ENCODE results near the gene CYP2C19.
"Not testable (repeated sequence)": the region's sequence is repeated elsewhere in the genome, so short reads cannot be mapped to it uniquely, and the experiment has no call there.

Gene CYP2C19

DNA sequence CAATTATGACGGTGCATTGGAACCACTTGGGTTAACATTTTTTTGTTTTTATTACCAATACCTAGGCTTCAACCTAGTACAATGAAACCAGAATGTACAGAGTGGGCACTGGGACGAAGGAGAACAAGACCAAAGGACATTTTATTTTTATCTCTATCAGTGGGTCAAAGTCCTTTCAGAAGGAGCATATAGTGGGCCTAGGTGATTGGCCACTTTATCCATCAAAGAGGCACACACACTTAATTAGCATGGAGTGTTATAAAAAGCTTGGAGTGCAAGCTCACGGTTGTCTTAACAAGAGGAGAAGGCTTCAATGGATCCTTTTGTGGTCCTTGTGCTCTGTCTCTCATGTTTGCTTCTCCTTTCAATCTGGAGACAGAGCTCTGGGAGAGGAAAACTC, at the start of gene CYP2C19:
TSS of gene CYP2C19 (plus strand) at position 289 of the 400 bp plus-strand sequence. CDS start at position 314, 25 bp downstream.
- DNase-seq: no peak

DNA sequence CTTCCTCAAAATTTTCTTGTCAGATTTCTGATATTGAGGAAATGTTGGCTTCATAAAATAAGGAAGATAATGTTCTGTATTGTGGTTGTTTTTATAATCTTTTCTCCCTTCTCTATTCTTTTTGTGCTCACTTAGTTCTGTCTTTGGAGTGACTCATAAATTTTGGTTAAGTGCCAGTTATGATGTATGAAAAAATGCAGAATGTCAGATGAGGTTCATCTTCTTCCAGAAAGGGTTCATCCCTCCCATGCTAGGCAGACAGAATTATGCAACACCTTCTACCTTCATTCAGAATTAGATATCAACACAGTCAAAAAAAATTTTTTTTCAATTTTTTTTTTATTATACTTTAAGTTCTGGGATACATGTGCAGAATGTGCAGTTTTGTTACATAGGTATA, 36.6 kb upstream of the CYP2C19 start:
- peak; percentile 1 for DNase-seq

DNA sequence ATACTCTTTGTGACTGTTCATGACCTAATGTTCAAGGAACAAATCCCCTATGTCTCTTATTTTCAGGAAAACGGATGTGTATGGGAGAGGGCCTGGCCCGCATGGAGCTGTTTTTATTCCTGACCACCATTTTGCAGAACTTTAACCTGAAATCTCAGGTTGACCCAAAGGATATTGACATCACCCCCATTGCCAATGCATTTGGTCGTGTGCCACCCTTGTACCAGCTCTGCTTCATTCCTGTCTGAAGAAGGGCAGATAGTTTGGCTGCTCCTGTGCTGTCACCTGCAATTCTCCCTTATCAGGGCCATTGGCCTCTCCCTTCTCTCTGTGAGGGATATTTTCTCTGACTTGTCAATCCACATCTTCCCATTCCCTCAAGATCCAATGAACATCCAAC, 27.3 kb upstream of the CYP2C19 start:
- DNase-seq: no peak

DNA sequence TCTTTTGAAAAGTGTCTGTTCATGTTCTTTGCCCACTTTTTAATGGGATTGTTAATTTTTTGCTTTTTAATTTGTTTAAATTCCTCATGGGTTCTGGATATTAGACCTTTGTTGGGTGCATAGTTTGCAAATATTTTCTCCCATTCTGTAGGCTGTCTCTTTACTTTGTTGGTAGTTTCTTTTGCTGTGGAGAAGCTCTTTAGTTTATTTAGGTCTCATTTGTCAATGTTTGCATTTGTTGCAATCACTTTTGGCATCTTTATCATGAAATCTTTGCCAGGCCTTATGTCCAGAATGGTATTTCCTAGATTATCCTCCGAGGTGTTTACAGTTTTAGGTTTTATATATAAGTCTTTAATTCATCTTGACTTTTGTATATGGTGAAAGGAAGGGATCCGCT, 23.9 kb upstream of the CYP2C19 start:
- no peak for DNase-seq

DNA sequence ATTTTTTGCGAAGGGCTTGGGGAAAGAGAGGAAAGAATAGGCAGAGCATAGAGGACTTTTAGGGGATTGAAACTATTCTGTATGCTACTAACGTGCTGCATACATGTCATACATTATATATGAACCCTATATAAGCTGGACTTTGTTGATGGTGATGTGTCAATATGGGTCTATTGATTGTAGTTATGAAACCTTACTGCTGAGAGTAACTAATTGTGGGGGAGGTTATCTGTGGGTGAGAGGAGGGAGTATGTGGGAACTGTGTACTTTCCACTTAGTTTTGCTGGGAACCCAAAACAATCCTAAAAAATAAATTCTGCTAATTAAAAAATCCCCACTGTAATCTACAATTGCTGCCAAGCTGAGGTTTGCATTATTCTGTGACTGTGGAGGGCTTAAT, 15.3 kb upstream of the CYP2C19 start:
- no peak for DNase-seq

DNA sequence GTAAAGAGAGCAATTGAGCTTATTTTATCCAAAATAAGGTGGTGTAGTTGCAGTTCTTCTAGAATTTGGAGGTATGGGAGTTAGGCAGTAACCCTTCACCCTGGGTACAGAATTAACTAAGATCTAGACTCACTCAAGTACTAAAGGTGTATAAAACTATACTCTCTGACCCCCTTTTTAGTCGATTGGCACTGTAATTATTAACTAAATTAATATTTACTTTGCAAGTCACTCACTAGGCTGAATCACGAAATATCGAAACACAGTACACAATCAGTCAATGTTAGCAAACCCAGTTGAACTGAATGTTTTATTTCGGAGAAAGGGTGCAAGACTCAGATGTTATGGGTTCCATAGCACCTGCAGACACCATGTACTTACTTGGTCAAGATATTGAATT, 14.6 kb upstream of the CYP2C19 start:
- no peak for DNase-seq

DNA sequence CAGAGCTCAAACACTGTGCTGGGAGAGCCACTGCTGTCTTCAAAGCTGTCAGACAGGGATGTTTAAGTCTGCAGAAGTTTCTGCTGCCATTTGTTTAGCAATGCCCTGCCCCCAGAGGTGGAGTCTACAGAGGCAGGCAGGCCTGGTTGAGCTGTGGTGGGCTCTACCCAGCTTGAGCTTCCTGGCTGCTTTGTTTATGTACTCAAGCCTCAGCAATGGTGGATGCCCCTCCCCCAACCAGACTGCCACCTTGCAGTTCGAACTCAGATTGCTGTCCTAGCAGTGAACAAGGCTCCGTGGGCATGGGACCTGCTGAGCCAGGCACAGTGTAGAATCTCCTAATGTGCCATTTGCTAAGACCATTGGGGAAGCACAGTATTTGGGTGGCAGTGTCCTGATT, 4.6 kb upstream of the CYP2C19 start:
- DNase-seq: no peak

DNA sequence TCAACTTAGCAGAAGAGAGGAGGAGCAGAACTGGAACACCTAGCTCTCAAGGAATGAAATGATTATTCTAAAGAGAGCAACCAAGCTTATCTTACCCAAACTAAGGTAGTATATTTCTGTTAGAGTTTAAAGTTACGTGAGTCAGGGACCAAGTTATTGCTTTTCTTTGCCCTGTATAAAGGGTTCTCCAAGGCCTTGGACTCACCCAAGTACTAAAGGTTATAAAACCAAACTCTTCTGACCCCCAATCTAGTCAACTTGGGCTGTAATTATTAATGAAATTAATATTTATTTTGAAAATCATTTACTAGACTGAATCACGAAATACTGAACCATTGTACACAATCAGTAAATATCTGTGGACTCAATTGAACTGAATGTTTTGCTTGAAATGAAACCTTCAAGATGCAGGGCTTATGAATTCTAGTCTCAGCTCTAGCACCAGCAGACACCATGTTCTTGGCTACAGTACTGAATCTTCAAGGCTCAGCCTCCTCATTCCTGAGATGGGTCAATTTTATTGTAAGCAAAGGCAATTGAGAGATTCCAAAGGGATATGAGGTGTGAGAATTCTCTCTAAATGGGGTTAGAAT, 1.8 kb upstream of the CYP2C19 start:
- no peak for DNase-seq

DNA sequence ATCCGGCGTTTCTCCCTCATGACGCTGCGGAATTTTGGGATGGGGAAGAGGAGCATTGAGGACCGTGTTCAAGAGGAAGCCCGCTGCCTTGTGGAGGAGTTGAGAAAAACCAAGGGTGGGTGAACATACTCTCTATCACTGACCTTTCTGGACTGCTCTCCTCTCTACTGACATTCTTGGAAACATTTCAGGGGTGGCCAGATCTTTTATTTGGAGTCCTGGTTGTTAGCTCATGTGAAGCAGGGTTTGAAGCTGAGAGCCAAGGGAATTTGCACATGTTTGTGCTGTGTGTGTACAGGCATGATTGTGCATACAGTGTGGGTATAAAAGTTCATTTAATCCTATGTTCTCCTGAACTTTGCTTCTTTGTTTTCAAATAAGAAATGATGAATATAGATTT, 12.9 kb downstream of the CYP2C19 start:
- not testable (repeated sequence) for DNase-seq

DNA sequence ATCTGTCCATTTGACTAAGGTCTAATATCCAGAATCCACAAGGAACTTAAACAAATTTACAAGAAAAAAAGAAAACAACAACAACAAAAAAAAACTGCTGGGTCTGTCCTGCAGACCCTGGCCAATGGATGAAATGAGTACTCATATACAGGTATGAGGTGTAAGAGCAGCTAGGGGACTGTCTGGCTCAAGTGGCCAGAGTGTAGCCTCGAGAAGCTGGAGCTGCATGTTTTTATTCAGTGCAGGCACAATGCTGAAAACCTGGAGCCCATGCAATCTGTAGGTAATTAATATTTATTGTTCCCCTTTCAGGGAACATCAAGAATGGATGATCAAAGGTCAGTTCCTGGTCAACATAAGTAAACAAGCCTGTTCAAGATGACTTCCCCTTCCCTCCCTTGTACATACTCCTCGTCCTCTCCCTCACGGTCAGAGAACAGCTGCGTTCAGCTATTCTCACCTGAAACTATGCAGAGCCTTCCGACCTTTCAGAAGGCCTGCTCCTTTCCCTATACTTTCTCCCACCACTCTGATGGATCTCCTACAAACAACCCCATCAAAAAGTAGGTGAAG, 15.5 kb downstream of the CYP2C19 start:
- no peak for DNase-seq

DNA sequence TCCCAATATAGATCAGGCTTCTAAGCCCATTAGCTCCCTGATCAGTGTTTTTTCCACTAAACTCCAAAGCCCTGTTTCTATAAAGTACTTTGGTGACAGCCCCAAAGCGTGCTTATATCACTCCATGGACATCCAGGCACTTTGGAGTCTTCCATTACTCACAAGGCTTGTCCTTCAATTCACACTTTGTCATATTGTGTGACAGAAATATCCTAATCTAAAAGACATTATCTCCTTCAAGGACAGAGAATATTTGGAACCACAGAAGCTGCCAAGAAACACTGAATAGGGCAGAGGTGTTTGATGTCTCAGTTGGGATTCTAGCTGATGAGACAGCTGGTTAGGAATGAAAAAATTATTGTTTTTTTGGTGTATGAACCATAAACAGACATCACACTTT, 18.4 kb downstream of the CYP2C19 start:
- no peak for DNase-seq

DNA sequence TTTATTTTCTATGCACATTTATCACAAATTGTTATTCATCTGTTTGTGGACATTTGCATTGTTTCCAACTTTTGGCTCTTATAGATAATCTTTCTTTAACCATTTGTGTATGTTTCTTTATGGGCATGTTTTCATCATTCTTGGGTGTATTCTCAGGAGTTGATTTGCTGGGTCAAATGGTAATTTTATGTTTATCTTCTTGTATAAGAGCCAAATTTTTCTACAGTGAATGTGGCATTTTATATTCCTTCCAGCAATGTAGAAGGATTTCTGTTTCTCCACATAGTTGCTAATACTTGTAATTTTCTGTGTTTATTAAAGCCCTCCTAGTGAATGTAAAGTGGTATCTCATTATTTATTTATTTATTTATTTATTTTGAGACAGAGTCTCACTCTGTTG, 21.8 kb downstream of the CYP2C19 start:
- no peak for DNase-seq

DNA sequence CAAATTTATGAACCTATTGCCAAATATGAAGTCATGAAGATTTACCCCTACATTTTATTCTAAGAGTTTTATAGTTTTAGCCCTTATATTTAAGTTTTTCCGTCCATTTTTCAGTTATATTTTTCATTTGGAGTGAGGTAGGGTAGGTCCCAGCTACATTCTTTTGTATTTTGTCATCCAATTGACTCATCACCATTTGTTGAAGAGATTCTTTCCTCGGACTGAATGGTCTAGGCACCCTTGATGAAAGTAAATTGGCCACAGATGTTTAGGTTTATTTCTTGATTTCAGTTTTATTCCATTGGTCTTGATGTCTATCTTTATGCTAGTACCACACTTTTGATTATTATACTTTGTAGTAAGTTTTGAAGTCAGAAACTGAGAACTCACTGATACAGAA, 22.7 kb downstream of the CYP2C19 start:
- DNase-seq: no peak

DNA sequence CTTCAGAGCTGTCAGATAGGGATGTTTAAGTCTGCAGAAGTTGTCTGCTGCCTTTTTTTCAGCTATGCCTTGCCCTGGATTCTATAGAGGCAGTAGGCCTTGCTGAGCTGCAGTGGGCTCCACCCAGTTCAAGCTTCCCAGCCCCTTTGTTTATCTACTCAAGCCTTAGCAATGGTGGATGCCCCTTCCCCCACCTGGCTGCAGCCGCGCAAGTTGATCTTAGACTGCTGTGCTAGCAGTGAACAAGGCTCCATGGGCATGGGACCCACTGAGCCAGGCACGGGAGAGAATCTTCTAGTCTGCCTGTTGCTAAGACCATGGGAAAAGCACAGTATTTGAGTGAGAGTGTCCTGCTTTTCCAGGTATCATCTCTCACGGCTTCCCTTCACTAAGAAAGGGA, 38.1 kb downstream of the CYP2C19 start:
- not testable (repeated sequence) for DNase-seq

DNA sequence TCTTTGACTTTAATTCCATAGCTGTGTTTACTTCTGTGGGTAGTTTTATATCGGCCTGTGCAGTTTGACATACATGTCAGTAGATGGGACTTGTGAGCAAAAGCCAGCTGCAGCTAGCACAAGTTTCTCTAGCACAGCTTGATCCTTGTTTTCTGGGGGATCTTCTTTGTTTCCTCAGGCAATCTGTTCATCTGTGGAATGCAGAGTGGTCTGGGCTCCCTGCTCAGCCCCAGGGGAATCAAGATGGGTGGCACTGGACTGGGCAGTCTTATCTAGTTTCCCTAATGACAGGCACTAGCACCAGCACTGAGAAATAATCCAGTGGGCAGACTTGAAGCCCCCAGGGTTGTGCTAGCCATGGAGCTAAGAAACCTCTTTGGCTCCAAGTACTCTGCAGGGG, 40.8 kb downstream of the CYP2C19 start:
- DNase-seq: no peak

DNA sequence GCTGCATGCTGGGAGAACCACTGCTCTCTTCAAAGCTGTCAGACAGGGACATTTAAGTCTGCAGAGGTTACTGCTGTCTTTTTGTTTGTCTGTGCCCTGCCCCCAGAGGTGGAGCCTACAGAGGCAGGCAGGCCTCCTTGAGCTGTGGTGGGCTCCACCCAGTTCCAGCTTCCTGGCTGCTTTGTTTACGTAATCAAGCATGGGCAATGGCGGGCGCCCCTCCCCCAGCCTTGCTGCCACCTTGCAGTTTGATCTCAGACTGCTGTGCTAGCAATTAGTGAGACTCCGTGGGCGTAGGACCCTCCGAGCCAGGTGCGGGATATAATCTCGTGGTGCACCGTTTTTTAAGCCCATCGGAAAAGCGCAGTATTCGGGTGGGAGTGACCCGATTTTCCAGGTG, 67.5 kb downstream of the CYP2C19 start:
- DNase-seq: not testable (repeated sequence)

DNA sequence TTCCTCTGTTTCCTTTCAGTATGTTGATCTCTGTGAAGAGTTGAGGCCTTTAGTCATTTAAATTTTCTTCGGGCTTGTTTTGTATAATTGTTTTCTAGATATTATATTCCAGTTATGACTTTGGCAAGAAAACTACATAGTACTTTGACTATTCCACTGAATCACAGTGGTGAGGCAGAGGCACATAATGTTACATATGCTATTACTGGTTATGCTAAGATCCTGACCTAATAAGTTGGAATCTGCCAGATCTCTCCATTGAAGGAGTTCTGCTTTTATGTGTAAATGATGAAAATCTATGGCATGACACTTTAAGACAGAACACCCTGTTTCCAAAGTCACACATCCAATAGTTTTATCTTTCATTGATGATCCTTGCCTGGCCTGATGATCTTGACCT, 83.7 kb downstream of the CYP2C19 start:
- DNase-seq: no peak

DNA sequence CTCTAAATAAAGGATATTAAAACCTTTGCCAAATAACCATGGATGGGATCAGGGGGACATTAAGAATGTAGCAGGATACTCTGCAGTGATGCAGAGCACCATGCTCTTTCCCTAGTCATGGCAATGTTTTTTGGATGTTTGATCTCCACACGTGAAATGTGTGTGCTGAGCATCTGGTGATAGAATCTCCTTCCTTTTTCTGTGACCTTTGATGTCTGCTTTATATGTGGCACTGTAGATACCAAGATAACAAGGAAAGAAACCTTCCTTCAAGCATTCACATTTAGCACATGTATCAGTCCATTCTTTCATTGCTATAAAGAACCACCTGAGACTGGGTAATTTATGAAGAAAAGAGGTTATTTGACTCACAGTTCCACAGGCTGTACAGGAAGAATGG, 88.3 kb downstream of the CYP2C19 start:
- DNase-seq: no peak

DNA sequence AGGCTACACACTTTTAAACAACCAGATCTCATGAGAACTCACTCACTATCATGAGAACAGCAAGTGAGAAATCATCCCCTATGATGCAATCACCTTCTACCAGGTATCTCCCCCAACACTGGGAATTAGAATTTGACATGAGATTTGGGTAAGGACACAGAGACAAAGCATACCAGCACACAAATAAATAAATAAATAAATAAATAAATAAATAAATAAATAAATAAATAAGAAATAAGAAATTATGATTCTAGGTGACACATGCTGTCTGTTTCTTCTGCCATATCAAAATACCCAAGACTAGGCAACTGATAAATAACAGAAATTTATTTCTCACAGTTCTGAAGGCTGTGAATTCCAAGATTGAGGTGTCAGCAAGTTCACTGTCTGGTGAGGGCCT, 88.8 kb downstream of the CYP2C19 start:
- no peak for DNase-seq

DNA sequence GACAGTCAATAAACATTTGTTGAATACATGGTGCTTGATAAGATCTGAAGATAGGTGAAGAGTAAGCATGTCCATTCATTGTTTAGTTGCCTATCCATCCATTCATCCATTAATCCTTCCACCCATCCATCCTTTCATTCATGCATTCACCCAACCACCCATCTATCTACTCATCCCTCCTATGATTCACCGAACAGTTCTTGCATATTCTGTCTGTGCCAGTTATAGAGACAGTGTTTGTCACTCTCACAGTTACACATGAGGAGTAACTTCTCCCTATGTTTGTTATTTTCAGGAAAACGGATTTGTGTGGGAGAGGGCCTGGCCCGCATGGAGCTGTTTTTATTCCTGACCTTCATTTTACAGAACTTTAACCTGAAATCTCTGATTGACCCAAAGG, 90.0 kb downstream of the CYP2C19 start:
- no peak for DNase-seq

DNA sequence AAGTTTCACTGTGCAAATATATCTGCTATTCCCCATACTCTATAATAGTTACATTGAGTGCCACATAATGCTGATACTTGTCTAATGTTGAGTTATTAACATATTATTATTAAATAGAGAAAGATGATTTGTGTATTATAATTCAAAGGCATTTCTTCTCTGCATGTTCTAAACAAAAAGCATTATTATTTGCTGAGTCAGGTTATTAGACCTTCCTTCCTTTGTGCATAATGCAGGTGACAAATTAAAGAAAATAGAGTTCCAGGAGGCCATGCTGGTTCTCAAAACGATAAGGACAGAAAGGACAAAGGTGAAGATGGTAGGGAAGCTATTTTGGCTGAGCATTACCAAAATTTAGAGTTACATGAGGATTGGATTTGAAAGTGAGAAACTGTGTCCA, 90.6 kb downstream of the CYP2C19 start:
- DNase-seq: no peak

DNA sequence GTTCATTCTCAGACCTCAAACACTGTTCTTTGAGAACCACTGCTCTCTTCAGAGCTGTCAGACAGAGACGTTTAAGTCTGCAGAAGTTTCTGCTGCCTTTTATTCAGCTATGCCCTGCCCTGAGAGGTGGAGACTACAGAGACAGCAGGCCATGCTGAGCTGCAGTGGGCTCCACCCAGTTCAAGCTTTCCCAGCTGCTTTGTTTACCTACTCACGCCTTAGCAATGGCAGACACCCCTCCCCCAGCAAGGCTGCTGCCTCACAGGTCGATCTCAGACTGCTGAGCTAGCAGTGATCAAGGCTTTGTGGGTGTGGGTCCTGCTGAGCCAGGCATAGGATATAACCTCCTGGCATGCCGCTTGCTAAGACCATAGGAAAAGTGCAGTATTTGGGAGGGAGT, 95.5 kb downstream of the CYP2C19 start:
- no peak for DNase-seq

DNA sequence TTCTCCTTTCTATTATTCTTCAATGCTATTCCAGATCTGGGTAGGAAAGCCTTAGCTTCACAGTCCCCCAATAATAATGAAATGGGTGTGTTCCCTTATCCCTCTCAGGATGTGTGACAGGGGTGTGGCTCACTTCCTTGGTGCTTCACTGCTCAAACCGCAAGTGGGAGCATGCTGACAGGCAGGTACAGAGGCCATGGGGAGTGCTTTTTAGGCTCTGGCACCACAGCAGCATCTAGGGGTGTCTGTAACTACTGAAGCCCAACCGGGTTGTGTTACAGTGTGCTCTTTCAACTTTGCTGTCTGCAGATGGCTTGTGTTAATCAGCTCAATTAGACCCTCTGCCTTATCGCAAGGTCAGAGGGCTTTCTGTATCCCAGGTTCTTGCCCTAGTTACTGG, 96.6 kb downstream of the CYP2C19 start:
- no peak for DNase-seq

DNA sequence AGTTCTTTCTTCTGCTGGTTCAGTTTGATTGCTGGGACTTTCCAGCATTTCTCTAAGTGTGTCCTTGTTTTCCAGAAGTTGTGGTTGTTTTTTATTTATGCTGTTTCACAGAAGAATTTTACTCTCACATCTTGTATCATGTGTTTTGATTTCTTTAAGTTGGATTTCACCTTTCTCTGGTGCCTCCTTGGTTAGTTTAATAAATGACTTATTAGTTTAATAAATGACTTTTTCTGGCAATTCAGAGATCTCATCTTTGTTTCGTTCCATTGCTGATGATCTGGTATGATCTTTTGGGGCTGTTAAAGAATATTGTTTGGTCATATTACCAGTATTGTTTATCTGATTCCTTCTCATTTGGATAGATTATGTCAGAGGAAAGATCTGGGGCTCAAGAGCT, 116.2 kb downstream of the CYP2C19 start:
- DNase-seq: no peak

DNA sequence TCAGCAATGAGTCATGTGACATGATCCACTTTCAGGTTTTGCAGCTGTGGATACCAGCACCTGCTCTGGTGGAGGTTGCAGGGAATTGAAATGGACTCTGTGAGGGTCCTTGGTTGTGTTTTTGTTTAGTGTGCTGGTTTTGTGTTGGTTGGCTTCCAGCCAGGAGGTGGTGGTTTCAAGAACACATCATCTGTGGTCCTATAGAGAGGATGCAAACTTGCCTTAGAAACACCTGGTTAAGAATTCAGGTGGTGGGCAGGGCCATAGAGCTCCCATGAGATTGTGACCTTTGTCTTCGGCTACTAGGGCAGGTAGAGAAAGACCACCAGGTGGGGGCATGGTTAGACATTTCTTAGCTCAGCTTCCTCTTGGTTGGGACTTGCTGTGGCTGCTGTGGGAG, 116.7 kb downstream of the CYP2C19 start:
- DNase-seq: no peak

All from hematopoietic multipotent progenitor cell treated with erythropoietin and hydrocortisone succinate and interleukin-3 and kit ligand, for 6 days (in vitro differentiated cells).